Spleen (tissue), 11 donors: ENCODE data around the gene ANO1. TPM values are rescaled to one million over a fixed set of nuclear protein-coding genes. Genes with fewer than 3 reads are reported as not detected.

Experiments
- DNase-seq: peaks from one replicate; pipeline ENCODE4 v3.0.0-alpha.2; 2020
- H3K27ac ChIP-seq, 8 donors: fragments of 200-600 bp; sonication (generic) in 7 of 8; 1 replicate in 4 of 8; 2 replicates in 4 of 8; pipeline versions ENCODE4 v1.5.0 to v1.8.0; 2016 to 2021; ENCODE audit warnings: inconsistent platforms in 4 of 8, mild to moderate bottlenecking in 4 of 8, moderate library complexity in 1 of 8
- H3K27me3 ChIP-seq, 7 donors: fragments of 200-600 bp; sonication (generic) in 6 of 7; replicated peaks in 1 of 7; 1 replicate in 4 of 7; 2 replicates in 3 of 7; pipeline versions ENCODE4 v1.5.0 to v1.8.0; 2016 to 2021; ENCODE audit warnings: inconsistent platforms in 3 of 7, mild to moderate bottlenecking in 1 of 7
- H3K36me3 ChIP-seq, 6 donors: fragments of 200-600 bp; sonication (generic) in 5 of 6; 1 replicate in 4 of 6; 2 replicates in 2 of 6; pipeline versions ENCODE4 v1.5.0 to v1.8.0; 2016 to 2021; ENCODE audit warnings: inconsistent platforms in 2 of 6
- H3K4me1 ChIP-seq, 6 donors: fragments of 200-600 bp; sonication (generic) in 5 of 6; 1 replicate in 3 of 6; 2 replicates in 3 of 6; pipeline versions ENCODE4 v1.5.0 to v1.8.0; 2016 to 2021; ENCODE audit warnings: inconsistent platforms in 3 of 6
- H3K4me3 ChIP-seq, 8 donors: fragments of 200-600 bp; sonication (generic) in 7 of 8; 1 replicate in 4 of 8; 2 replicates in 4 of 8; pipeline versions ENCODE4 v1.5.0 to v1.8.0; 2016 to 2021; ENCODE audit warnings: inconsistent platforms in 4 of 8, mild to moderate bottlenecking in 4 of 8, moderate library complexity in 2 of 8
- H3K9me3 ChIP-seq, 8 donors: fragments of 200-600 bp; sonication (generic) in 7 of 8; 1 replicate in 4 of 8; 2 replicates in 4 of 8; pipeline versions ENCODE4 v1.5.0 to v1.8.0; 2016 to 2021; ENCODE audit warnings: inconsistent platforms in 4 of 8
- CTCF ChIP-seq, 11 experiments: fragments of 200-600 bp in 7 of 11; fragments of 450-650 bp in 4 of 11; sonication (generic) in 4 of 11; IDR thresholded peaks in 8 of 11; conservative IDR thresholded peaks in 3 of 11; 1 replicate in 7 of 11; 2 replicates in 4 of 11; pipeline versions ENCODE4 v1.4.0 to v1.8.0; 2016 to 2021; ENCODE audit warnings: antibody characterized with exemption in 11 of 11, inconsistent platforms in 4 of 11, mild to moderate bottlenecking in 1 of 11
- POLR2A ChIP-seq, 3 donors: fragments of 450-650 bp; IDR thresholded peaks; one replicate each; pipeline ENCODE4 v1.5.1; 2017; ENCODE audit warnings: antibody characterized with exemption in 3 of 3, mild to moderate bottlenecking in 1 of 3
- POLR2AphosphoS5 ChIP-seq, 3 donors: sonication (generic); formaldehyde crosslinking; IDR thresholded peaks; one replicate each; pipeline ENCODE4 v1.5.1; 2017; ENCODE audit warnings: antibody characterized with exemption in 3 of 3
- WGBS, 5 donors: extraction: QIAGEN DNeasy Blood & Tissue Kit in 3 of 5; methylation state at CpG; one replicate each; pipeline versions ENCODE4 v1.1.5 to v1.1.7; 2013 to 2018; 5-methylcytosine and 5-hydroxymethylcytosine counted together
- intact Hi-C: fragments of 100-400 bp; cut with DNase I; formaldehyde crosslinking; loops from one replicate; pipeline ENCODE4 v1.15.0; 2023; ENCODE audit warnings: low total_unique reads
- polyA plus RNA-seq, 3 donors: library from polyadenylated mRNA; stranded (reverse); fragments of 200-250 nt; gene quantifications; one replicate each; pipeline ENCODE4 v1.2.1, GENCODE V29; 2013
- total RNA-seq, 7 donors: library from RNA; depleted of rRNA in 3 of 7; stranded (reverse); fragments of >200 nt in 3 of 7; fragmentation: NEBNext Ultra II Directional in 4 of 7; extraction: Animal tissue kit (Norgen Biotek cat#: 25700) in 4 of 7; gene quantifications; one replicate each; pipeline versions ENCODE4 v1.1.0 to v1.2.1, GENCODE V29; 2016 to 2021
- donor health status: healthy with polysubstance abuse.
- donor health status: DM: no; HTN: no; CAD: no; lungs with moderate emphysema.
- donor health status: DM: no; HTN: no; CAD: no.
- donor health status: Bipolar disorder and iron deficiency.
- donor health status: healthy.
- donor health status: DM: no; HTN: no; CAD: no.
- donor health status: DM: yes; HTN: yes; CAD: no.

ANO1 gene
- total and polyA plus RNA-seq, 10 donors: 0.22 to 1.2 (median 0.62) TPM

- Histone ChIP-seq H3K27ac (peak overlapping the region in 1 of 8 donors; percentile 30), H3K9me3 (no peaks in the 10 kb centered on the region), H3K36me3 (no peaks in the 10 kb centered on the region), H3K4me1 (no peaks in the 10 kb centered on the region), H3K27me3 (peaks cover 0 to 14% (median 0%) of the 10 kb centered on the region in 7 donors), H3K4me3 (no peak overlapping the region)
- DNase-seq: no peak
- intact Hi-C loops: no loop called here
- TF ChIP-seq CTCF (IDR thresholded peaks at IDR 0.05 in 8 of 11, conservative IDR thresholded peaks at IDR 0.05 in 3 of 11): no peak
- no peak for TF ChIP-seq POLR2AphosphoS5 (IDR thresholded peaks at IDR 0.05)
- no peak for TF ChIP-seq POLR2A (IDR thresholded peaks at IDR 0.05)
- 70 to 90% (median 78%) methylated on average over 8 of the region's 8 CpGs for WGBS, 5 donors
These were observed 57.0 kb downstream of the ANO1 start for GRCh38 chr11:70135142-70135541.

- H3K27me3 ChIP-seq: peaks cover 0 to 19% (median 0%) of the 10 kb centered on the region in 7 donors
- H3K27ac ChIP-seq: peak overlapping the region in 1 of 8 donors; percentile 30
- H3K4me3 ChIP-seq: no peak overlapping the region
- TF ChIP-seq CTCF (IDR thresholded peaks at IDR 0.05 in 8 of 11, conservative IDR thresholded peaks at IDR 0.05 in 3 of 11) (no peak), POLR2AphosphoS5 (IDR thresholded peaks at IDR 0.05) (no peak), POLR2A (IDR thresholded peaks at IDR 0.05) (no peak)
- DNase-seq: no peak
- H3K9me3 ChIP-seq: no peaks in the 10 kb centered on the region
- H3K36me3 ChIP-seq: no peaks in the 10 kb centered on the region
- intact Hi-C loops: no loop called here
- WGBS, 5 donors: 61 to 77% (median 68%) methylated on average over 11 to 15 of the region's 15 CpGs
- H3K4me1 ChIP-seq: no peaks in the 10 kb centered on the region
These were observed 57.5 kb downstream of the ANO1 start for GRCh38 chr11:70135625-70136059.

- DNase-seq: no peak
- Histone ChIP-seq H3K4me3 (no peak overlapping the region), H3K36me3 (no peaks in the 10 kb centered on the region), H3K9me3 (no peaks in the 10 kb centered on the region), H3K4me1 (no peaks in the 10 kb centered on the region), H3K27ac (no peak overlapping the region), H3K27me3 (peaks cover 0 to 33% (median 12%) of the 10 kb centered on the region in 7 donors)
- 90 to 95% (median 92%) methylated on average over 7 to 12 of the region's 12 CpGs for WGBS, 5 donors
- no peak for TF ChIP-seq POLR2A (IDR thresholded peaks at IDR 0.05)
- TF ChIP-seq POLR2AphosphoS5 (IDR thresholded peaks at IDR 0.05): no peak
- no peak for TF ChIP-seq CTCF (IDR thresholded peaks at IDR 0.05 in 8 of 11, conservative IDR thresholded peaks at IDR 0.05 in 3 of 11)
- intact Hi-C loops: no loop called here
These were observed 59.3 kb downstream of the ANO1 start for GRCh38 chr11:70137383-70137782.

GRCh38 chr11:70138403-70138802 lies 60.3 kb downstream of the ANO1 start:
- 85 to 92% (median 87%) methylated on average over 9 of the region's 9 CpGs for WGBS, 5 donors
- Histone ChIP-seq H3K4me3 (no peak overlapping the region), H3K27ac (no peak overlapping the region), H3K9me3 (no peaks in the 10 kb centered on the region), H3K36me3 (no peaks in the 10 kb centered on the region), H3K27me3 (peaks cover 0 to 41% (median 14%) of the 10 kb centered on the region in 7 donors), H3K4me1 (no peaks in the 10 kb centered on the region)
- no peak for DNase-seq
- TF ChIP-seq POLR2A (IDR thresholded peaks at IDR 0.05): no peak
- TF ChIP-seq CTCF (IDR thresholded peaks at IDR 0.05 in 8 of 11, conservative IDR thresholded peaks at IDR 0.05 in 3 of 11): no peak
- no peak for TF ChIP-seq POLR2AphosphoS5 (IDR thresholded peaks at IDR 0.05)
- intact Hi-C loops: no loop called here
